B cell (primary cell): ENCODE results near the gene MCHR1.

Source experiments
- CTCF ChIP-seq: fragments of 200-600 bp; IDR thresholded peaks from one replicate; pipeline ENCODE4 v1.8.0; 2022; ENCODE audit warnings: antibody characterized with exemption, mild to moderate bottlenecking
- EZH2 ChIP-seq: IDR thresholded peaks from 2 replicates; pipeline ENCODE4 v1.6.1; 2012; ENCODE audit warnings: borderline replicate concordance, low read depth, mild to moderate bottlenecking, moderate library complexity, low read length; ENCODE audit not compliant: insufficient read depth, poor library complexity, severe bottlenecking

GRCh38 chr22:40661671-40662070, 17.6 kb upstream of the MCHR1 start:
- TF ChIP-seq EZH2 (no peak), CTCF (no peak)
